Muscle layer of colon (tissue), 2 donors: ENCODE measurements around the gene CBLB.
"Not testable (repeated sequence)": the region's sequence is repeated elsewhere in the genome, so short reads cannot be mapped to it uniquely, and the experiment has no call there.

ENCODE experiments used
- H3K27ac ChIP-seq: one replicate; pipeline ENCODE4 v1.7.0; 2013; ENCODE audit warnings: low read depth, mild to moderate bottlenecking, low read length, moderate library complexity
- H3K27me3 ChIP-seq, 2 donors: one replicate each; pipeline ENCODE4 v1.7.0; 2013; ENCODE audit warnings: low read length in 2 of 2, mild to moderate bottlenecking in 2 of 2; ENCODE audit not compliant: insufficient read depth in 2 of 2, control insufficient read depth in 1 of 2
- H3K36me3 ChIP-seq: one replicate; pipeline ENCODE4 v1.7.0; 2013; ENCODE audit warnings: mild to moderate bottlenecking, low read length; ENCODE audit not compliant: insufficient read depth
- H3K4me1 ChIP-seq: one replicate; pipeline ENCODE4 v1.7.0; 2013; ENCODE audit warnings: mild to moderate bottlenecking, low read length; ENCODE audit not compliant: insufficient read depth
- H3K4me3 ChIP-seq, 2 donors: one replicate each; pipeline ENCODE4 v1.7.0; 2013; ENCODE audit warnings: low read length in 2 of 2, low read depth in 1 of 2, mild to moderate bottlenecking in 1 of 2, moderate library complexity in 1 of 2
- H3K9ac ChIP-seq: one replicate; pipeline ENCODE4 v1.7.0; 2013; ENCODE audit warnings: low read length
- H3K9me3 ChIP-seq: one replicate; pipeline ENCODE4 v1.7.0; 2013; ENCODE audit warnings: mild to moderate bottlenecking, low read length
- donor health status: abdominal sarcoma.
- donor health status: Adenocarcinoma of cecum.

The CBLB gene

DNA sequence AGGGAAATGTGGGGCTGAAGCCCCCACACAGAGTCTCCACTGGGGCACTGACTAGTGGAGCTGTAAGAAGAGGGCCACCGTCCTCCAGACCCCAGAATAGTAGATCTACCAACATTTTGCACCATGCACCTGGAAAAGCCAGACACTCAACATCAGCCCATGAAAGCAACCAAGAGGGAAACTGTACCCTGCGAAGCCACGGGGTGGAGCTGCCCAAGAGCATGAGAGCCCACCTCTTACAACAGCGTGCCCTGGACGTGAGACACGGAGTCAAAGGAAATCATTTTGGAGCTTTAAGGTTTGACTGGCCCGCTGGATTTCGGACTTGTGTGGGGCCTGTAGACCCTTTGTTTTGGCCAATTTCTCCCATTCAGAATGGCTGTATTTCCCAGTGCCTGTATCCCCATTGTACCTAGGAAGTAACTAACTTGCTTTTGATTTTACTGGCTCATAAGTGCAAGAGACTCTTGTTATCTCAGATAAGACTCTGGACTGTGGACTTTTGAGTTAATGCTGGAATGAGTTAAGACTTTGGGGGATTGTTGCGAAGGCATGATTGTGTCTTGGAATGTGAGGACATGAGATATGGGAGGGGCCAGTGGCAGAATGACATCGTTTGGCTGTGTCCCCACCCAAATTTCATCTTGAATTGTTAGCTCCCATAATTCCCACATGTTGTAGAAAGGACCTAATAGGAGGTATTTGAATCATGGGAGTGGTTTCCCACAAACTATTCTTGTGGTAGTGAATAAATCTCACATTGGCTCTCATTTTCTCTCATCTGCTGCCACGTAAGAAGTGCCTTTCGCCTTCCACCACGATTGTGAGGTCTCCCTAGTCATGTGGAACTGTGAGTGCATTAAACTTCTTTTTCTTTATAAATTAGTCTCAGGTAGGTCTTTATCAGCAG, 105.8 kb downstream of the CBLB start:
- no peaks in the 10 kb centered on the region for H3K27me3 ChIP-seq

GRCh38 chr3:105762214-105762613, 106.6 kb downstream of the CBLB start:
- H3K9me3 ChIP-seq, H3K4me1 ChIP-seq, H3K27me3 ChIP-seq, H3K27ac ChIP-seq, H3K9ac ChIP-seq, H3K4me3 ChIP-seq: not testable (repeated sequence)
- H3K36me3 ChIP-seq: peaks cover 18% of the 10 kb centered on the region

More for the DNA sequence above, 105.8 kb downstream of the CBLB start:
- Histone ChIP-seq H3K4me3 (no peak overlapping the region), H3K9ac (no peak overlapping the region), H3K4me1 (no peaks in the 10 kb centered on the region), H3K27ac (no peak overlapping the region), H3K9me3 (no peaks in the 10 kb centered on the region), H3K36me3 (peaks cover 18% of the 10 kb centered on the region)

DNA sequence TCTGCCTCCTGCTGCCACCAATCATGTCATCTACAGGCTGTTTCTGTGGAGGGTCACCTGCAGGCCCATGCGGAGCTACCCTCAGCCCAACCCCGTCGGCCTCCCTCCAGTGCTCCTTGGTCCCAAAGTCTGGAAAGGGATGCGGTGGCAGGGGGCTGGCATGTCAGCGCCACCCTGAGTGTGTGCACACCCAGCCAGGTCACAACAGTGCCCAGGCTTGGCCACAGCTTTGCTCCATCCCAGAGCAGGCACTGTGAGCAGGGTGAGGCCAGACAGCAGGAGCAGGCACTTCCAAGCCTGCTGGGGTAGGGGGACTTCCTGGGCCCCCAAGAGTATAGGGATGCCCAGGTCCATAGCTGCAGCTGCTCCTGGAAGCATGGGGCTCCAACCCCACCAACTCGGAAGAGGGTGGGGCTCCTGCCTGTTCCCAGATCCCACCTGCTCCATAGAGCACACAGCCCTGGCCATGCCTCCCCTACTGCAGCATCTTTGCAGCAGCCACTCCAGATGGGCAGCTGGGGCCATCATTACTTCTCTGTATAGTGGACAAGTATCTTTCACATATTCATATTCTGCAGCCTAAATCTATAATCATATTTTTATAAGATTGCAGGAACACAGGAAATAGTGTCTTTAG, 109.3 kb downstream of the CBLB start:
- Histone ChIP-seq H3K9ac (no peak overlapping the region), H3K4me1 (no peaks in the 10 kb centered on the region), H3K27me3 (no peaks in the 10 kb centered on the region), H3K27ac (no peak overlapping the region), H3K9me3 (no peaks in the 10 kb centered on the region), H3K36me3 (peaks cover 18% of the 10 kb centered on the region), H3K4me3 (no peak overlapping the region)

DNA sequence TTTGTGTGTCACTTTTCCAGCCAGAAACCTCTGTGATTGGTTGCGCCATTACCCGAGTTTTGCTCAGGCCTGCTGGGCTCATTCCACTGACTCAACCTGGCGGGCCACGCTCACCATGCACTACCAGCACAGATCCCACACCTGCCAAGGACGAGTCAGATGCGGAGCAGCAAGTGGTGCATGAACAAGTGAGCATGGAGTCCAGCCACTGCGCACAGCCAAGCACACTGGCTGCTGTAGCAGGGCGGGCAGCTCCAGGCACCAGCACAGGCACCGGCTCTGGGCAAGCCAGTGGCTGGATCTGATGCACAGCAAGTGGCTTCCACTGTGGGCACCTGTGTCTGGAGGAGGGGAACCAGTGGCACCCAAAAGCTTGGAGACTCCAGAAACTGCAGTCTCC, 110.4 kb downstream of the CBLB start:
- H3K36me3 ChIP-seq: peaks cover 18% of the 10 kb centered on the region
- no peak overlapping the region for H3K4me3 ChIP-seq
- H3K9ac ChIP-seq: no peak overlapping the region
- H3K27me3 ChIP-seq: no peaks in the 10 kb centered on the region
- H3K4me1 ChIP-seq: no peaks in the 10 kb centered on the region
- H3K27ac ChIP-seq: no peak overlapping the region
- no peaks in the 10 kb centered on the region for H3K9me3 ChIP-seq

- Histone ChIP-seq H3K27ac (no peak overlapping the region), H3K27me3 (no peaks in the 10 kb centered on the region), H3K36me3 (peaks cover 9% of the 10 kb centered on the region), H3K9ac (no peak overlapping the region), H3K4me1 (no peaks in the 10 kb centered on the region), H3K4me3 (no peak overlapping the region), H3K9me3 (no peaks in the 10 kb centered on the region)
These were observed 113.5 kb downstream of the CBLB start for GRCh38 chr3:105755121-105755886.

DNA sequence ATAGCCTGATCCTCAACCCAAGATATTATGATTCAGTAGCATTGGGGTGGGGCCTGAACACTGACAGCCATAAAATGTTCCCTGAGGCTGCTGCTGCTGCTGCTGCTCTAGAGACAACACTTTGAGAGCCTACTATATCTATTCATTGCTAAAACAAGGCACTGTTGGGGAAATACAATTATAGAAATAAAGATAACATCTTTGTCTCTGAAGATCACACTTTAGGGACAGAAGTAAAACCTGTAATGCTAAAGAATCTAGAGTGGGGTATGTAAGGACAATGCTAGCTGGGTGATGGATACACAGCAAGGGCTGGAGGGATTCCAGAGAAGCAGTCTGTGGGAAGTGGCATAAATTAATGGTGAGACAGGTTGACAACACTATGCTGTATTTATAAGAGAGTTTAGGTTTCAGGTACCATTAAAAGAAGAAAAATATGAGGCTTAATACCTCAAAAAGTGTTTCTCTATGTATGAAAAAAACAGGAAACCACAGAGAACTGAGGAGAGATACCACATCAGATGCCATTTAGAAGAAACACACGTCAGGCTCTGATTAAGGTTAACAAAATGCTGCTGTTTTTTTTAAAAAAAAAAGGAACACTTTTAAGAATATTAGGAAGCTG, 115.9 kb downstream of the CBLB start:
- Histone ChIP-seq H3K27me3 (no peaks in the 10 kb centered on the region), H3K9me3 (no peaks in the 10 kb centered on the region), H3K27ac (no peak overlapping the region)

GRCh38 chr3:105747696-105748095, 121.1 kb downstream of the CBLB start:
- H3K4me3 ChIP-seq: no peak overlapping the region
- no peaks in the 10 kb centered on the region for H3K9me3 ChIP-seq
- H3K27me3 ChIP-seq: no peaks in the 10 kb centered on the region
- H3K36me3 ChIP-seq: no peaks in the 10 kb centered on the region
- no peak overlapping the region for H3K9ac ChIP-seq
- no peak overlapping the region for H3K27ac ChIP-seq
- H3K4me1 ChIP-seq: peaks cover 7% of the 10 kb centered on the region

More for the DNA sequence above, 115.9 kb downstream of the CBLB start:
- no peak overlapping the region for H3K9ac ChIP-seq
- H3K4me3 ChIP-seq: no peak overlapping the region
- peaks cover 7% of the 10 kb centered on the region for H3K4me1 ChIP-seq
- H3K36me3 ChIP-seq: no peaks in the 10 kb centered on the region

- Histone ChIP-seq H3K9ac (no peak overlapping the region), H3K9me3 (no peaks in the 10 kb centered on the region), H3K36me3 (no peaks in the 10 kb centered on the region), H3K4me3 (no peak overlapping the region), H3K4me1 (peaks cover 7% of the 10 kb centered on the region), H3K27me3 (no peaks in the 10 kb centered on the region), H3K27ac (no peak overlapping the region)
These were observed 121.7 kb downstream of the CBLB start for GRCh38 chr3:105747060-105747541.

GRCh38 chr3:105746231-105746996, 122.4 kb downstream of the CBLB start:
- Histone ChIP-seq H3K4me1 (peaks cover 7% of the 10 kb centered on the region), H3K27ac (no peak overlapping the region), H3K9ac (no peak overlapping the region)

DNA sequence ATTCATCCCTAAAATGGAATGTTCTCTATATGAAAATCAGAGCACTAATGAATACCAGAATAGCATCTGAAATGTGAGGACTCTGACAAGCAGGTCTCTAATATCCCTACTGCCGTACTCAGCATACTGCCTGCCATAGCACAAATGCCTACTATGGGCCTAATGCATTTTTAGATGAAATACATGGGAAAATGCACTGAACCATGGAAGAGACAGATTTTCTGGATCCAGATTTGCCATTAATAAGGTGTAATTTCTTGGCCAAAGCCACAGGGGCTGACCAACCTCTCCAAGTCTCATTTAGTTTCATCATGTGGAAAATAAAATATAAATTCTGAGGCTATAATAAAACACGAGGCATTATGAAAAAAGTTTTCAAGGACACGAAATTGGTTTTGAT, 123.8 kb downstream of the CBLB start:
- H3K4me3 ChIP-seq: no peak overlapping the region
- no peak overlapping the region for H3K9ac ChIP-seq
- H3K27me3 ChIP-seq: no peaks in the 10 kb centered on the region
- no peaks in the 10 kb centered on the region for H3K9me3 ChIP-seq
- H3K36me3 ChIP-seq: no peaks in the 10 kb centered on the region
- no peak overlapping the region for H3K27ac ChIP-seq
- peaks cover 7% of the 10 kb centered on the region for H3K4me1 ChIP-seq

More at GRCh38 chr3:105746231-105746996, 122.4 kb downstream of the CBLB start:
- H3K4me3 ChIP-seq: no peak overlapping the region
- no peaks in the 10 kb centered on the region for H3K9me3 ChIP-seq
- H3K36me3 ChIP-seq: no peaks in the 10 kb centered on the region
- H3K27me3 ChIP-seq: no peaks in the 10 kb centered on the region
